Liver (tissue), 9 donors: ENCODE results near the gene WNT1. TPM values are rescaled to one million over a fixed set of nuclear protein-coding genes. Genes with fewer than 3 reads are reported as not detected.

Experiments
- DNase-seq: peaks from one replicate; pipeline ENCODE4 v3.0.0-alpha.2; 2017; ENCODE audit warnings: low spot score
- H3K27ac ChIP-seq, 2 donors: one replicate each; pipeline ENCODE4 v1.7.0; 2013; ENCODE audit warnings: inconsistent platforms in 2 of 2, low read length in 2 of 2, control low read depth in 1 of 2, low read depth in 1 of 2, mild to moderate bottlenecking in 1 of 2
- H3K27me3 ChIP-seq, 4 donors: one replicate each; pipeline versions ENCODE4 v1.6.1 to v1.7.0; 2013; ENCODE audit warnings: low read length in 3 of 4, inconsistent platforms in 1 of 4, mild to moderate bottlenecking in 1 of 4, moderate library complexity in 1 of 4; ENCODE audit not compliant: control insufficient read depth in 4 of 4, insufficient read depth in 4 of 4
- H3K36me3 ChIP-seq, 4 donors: one replicate each; pipeline versions ENCODE4 v1.6.1 to v1.7.0; 2013; ENCODE audit warnings: low read length in 3 of 4, mild to moderate bottlenecking in 3 of 4, low read depth in 1 of 4, moderate library complexity in 1 of 4; ENCODE audit not compliant: control insufficient read depth in 4 of 4, insufficient read depth in 3 of 4
- H3K4me1 ChIP-seq, 4 donors: one replicate each; pipeline versions ENCODE4 v1.6.1 to v1.7.0; 2013; ENCODE audit warnings: low read length in 3 of 4, mild to moderate bottlenecking in 3 of 4, moderate library complexity in 1 of 4; ENCODE audit not compliant: control insufficient read depth in 4 of 4, insufficient read depth in 4 of 4
- H3K4me3 ChIP-seq, 3 donors: one replicate each; pipeline versions ENCODE4 v1.6.1 to v1.7.0; 2013; ENCODE audit warnings: low read length in 3 of 3, control low read depth in 1 of 3, low read depth in 1 of 3, mild to moderate bottlenecking in 1 of 3
- H3K9ac ChIP-seq, 2 donors: one replicate each; pipeline ENCODE4 v1.7.0; 2013; ENCODE audit warnings: low read length in 2 of 2, mild to moderate bottlenecking in 2 of 2, moderate library complexity in 2 of 2, control low read depth in 1 of 2, low read depth in 1 of 2
- H3K9me3 ChIP-seq, 4 donors: one replicate each; pipeline versions ENCODE4 v1.6.1 to v1.7.0; 2013; ENCODE audit warnings: low read length in 3 of 4; ENCODE audit not compliant: control insufficient read depth in 4 of 4
- ATF3 ChIP-seq: IDR thresholded peaks from 2 replicates; pipeline ENCODE4 v1.6.1; 2016; ENCODE audit warnings: antibody characterized with exemption
- CTCF ChIP-seq: fragments of 150-350 bp; IDR thresholded peaks from 2 replicates; pipeline ENCODE4 v1.5.1; 2017; ENCODE audit warnings: improper control_type of control experiment, low read depth, low read length; ENCODE audit not compliant: missing input control
- FOXA2 ChIP-seq: IDR thresholded peaks from 2 replicates; pipeline ENCODE4 v1.6.1; 2016; ENCODE audit warnings: antibody characterized with exemption
- GABPA ChIP-seq, 2 donors: IDR thresholded peaks in 1 of 2; conservative IDR thresholded peaks in 1 of 2; 2 replicates each; pipeline ENCODE4 v1.6.1; 2016; ENCODE audit warnings: antibody characterized with exemption in 2 of 2, mild to moderate bottlenecking in 1 of 2, moderate library complexity in 1 of 2
- HNF4A ChIP-seq, 2 donors: conservative IDR thresholded peaks; 2 replicates each; pipeline ENCODE4 v1.6.1; 2016; ENCODE audit warnings: antibody characterized with exemption in 2 of 2, mild to moderate bottlenecking in 2 of 2
- HNF4G ChIP-seq: IDR thresholded peaks from 2 replicates; pipeline ENCODE4 v1.6.1; 2016; ENCODE audit warnings: antibody characterized with exemption
- JUND ChIP-seq, 2 donors: IDR thresholded peaks; 2 replicates each; pipeline ENCODE4 v1.6.1; 2016; ENCODE audit warnings: antibody characterized with exemption in 2 of 2
- MAX ChIP-seq: IDR thresholded peaks from 2 replicates; pipeline ENCODE4 v1.6.1; 2016; ENCODE audit warnings: antibody characterized with exemption
- NR2F2 ChIP-seq: IDR thresholded peaks from 2 replicates; pipeline ENCODE4 v1.6.1; 2016; ENCODE audit warnings: antibody characterized with exemption
- REST ChIP-seq: IDR thresholded peaks from 2 replicates; pipeline ENCODE4 v1.6.1; 2016; ENCODE audit warnings: antibody characterized with exemption, mild to moderate bottlenecking
- RXRA ChIP-seq, 2 donors: IDR thresholded peaks; 2 replicates each; pipeline ENCODE4 v1.6.1; 2017 to 2018; ENCODE audit warnings: antibody characterized with exemption in 2 of 2, mild to moderate bottlenecking in 1 of 2
- SP1 ChIP-seq: IDR thresholded peaks from 2 replicates; pipeline ENCODE4 v1.6.1; 2018; ENCODE audit warnings: antibody characterized with exemption, mild to moderate bottlenecking
- TAF1 ChIP-seq: conservative IDR thresholded peaks from 2 replicates; pipeline ENCODE4 v1.6.1; 2016; ENCODE audit warnings: antibody characterized with exemption, mild to moderate bottlenecking
- YY1 ChIP-seq: IDR thresholded peaks from 2 replicates; pipeline ENCODE4 v1.6.1; 2016; ENCODE audit warnings: antibody characterized with exemption, mild to moderate bottlenecking
- ZBTB33 ChIP-seq: IDR thresholded peaks from 2 replicates; pipeline ENCODE4 v1.6.1; 2016; ENCODE audit warnings: antibody characterized with exemption
- WGBS: extraction: QIAGEN DNeasy Blood & Tissue Kit; methylation state at CpG from one replicate; pipeline ENCODE4 v1.1.7; 2013; 5-methylcytosine and 5-hydroxymethylcytosine counted together
- polyA plus RNA-seq, 2 donors: library from polyadenylated mRNA; stranded (reverse) in 1 of 2; unstranded in 1 of 2; fragments of 200-250 nt in 1 of 2; fragments of >200 nt in 1 of 2; fragmentation: Nextera tagmentation in 1 of 2; extraction: Ambion mirVana in 1 of 2; gene quantifications; one replicate each; pipeline versions ENCODE4 v1.2.1 to v1.2.3, GENCODE V29; 2013 to 2015
- total RNA-seq, 2 donors: library from RNA; depleted of rRNA; stranded (reverse); fragments of >200 nt; gene quantifications; one replicate each; pipeline ENCODE4 v1.2.3, GENCODE V29; 2014
- donor health status: healthy.
- donor health status: healthy.
- donor health status: healthy.
- donor health status: healthy.
- donor health status: healthy.

Gene WNT1
- total RNA-seq, result not detected
- polyA plus RNA-seq, result not detected

- no peak for TF ChIP-seq SP1
- TF ChIP-seq JUND (IDR thresholded peaks at IDR 0.05), result no peak
- TF ChIP-seq ZBTB33, result no peak
- TF ChIP-seq GABPA (IDR thresholded peaks at IDR 0.05 in 1 of 2, conservative IDR thresholded peaks at IDR 0.05 in 1 of 2), result no peak
- no peak for TF ChIP-seq HNF4A (conservative IDR thresholded peaks at IDR 0.05)
- TF ChIP-seq REST, result no peak
- TF ChIP-seq NR2F2, result no peak
- no peak for TF ChIP-seq MAX
- TF ChIP-seq YY1, result no peak
- TF ChIP-seq TAF1, result no peak
- TF ChIP-seq CTCF, result no peak
- TF ChIP-seq HNF4G, result no peak
Measured at GRCh38 chr12:48978291-48978740, at the start of gene WNT1. Gene WNT1, plus strand, starts transcription at chr12:48978322. Its CDS starts 329 bp downstream, at chr12:48978651.

GRCh38 chr12:48929551-48929950 lies 48.6 kb upstream of the WNT1 start:
- H3K36me3 ChIP-seq, result peaks cover 0 to 14% (median 6%) of the 10 kb centered on the region in 4 donors
- TF ChIP-seq RXRA (IDR thresholded peaks at IDR 0.05) (no peak), NR2F2 (no peak), TAF1 (no peak), ZBTB33 (no peak), REST (no peak), FOXA2 (no peak), GABPA (IDR thresholded peaks at IDR 0.05 in 1 of 2, conservative IDR thresholded peaks at IDR 0.05 in 1 of 2) (no peak), JUND (IDR thresholded peaks at IDR 0.05) (no peak), YY1 (no peak), MAX (no peak), ATF3 (no peak)
- DNase-seq, result no peak
- H3K9ac ChIP-seq, result no peak overlapping the region
- H3K27ac ChIP-seq, result no peak overlapping the region
- no peaks in the 10 kb centered on the region for H3K9me3 ChIP-seq
- peaks cover 0 to 7% (median 2%) of the 10 kb centered on the region in 4 donors for H3K4me1 ChIP-seq
- H3K27me3 ChIP-seq, result no peaks in the 10 kb centered on the region
- WGBS, result 95% methylated on average over 1 of the region's 1 CpG
- no peak overlapping the region for H3K4me3 ChIP-seq

More at GRCh38 chr12:48978291-48978740, at the start of gene WNT1:
- H3K4me1 ChIP-seq, result peaks cover 27 to 34% (median 30%) of the 10 kb centered on the region in 4 donors
- 5% methylated on average over 45 of the region's 45 CpGs for WGBS
- H3K36me3 ChIP-seq, result no peaks in the 10 kb centered on the region
- H3K9ac ChIP-seq, result no peak within 1 kb of the TSS
- H3K4me3 ChIP-seq, result peak within 1 kb of the TSS in 1 of 3 donors; percentile 10
- DNase-seq, result no peak
- H3K27me3 ChIP-seq, result peaks cover 6 to 17% (median 13%) of the 10 kb centered on the region in 4 donors
- H3K27ac ChIP-seq, result no peak within 1 kb of the TSS
- no peaks in the 10 kb centered on the region for H3K9me3 ChIP-seq
